HG02943 (cell line): ENCODE results near the gene ICOS.
"Not testable (repeated sequence)": the region's sequence is repeated elsewhere in the genome, so short reads cannot be mapped to it uniquely, and the experiment has no call there.

Source experiments
- ATAC-seq: cut with Tn5 transposase; IDR thresholded peaks from one replicate; pipeline ENCODE4 v1.9.1; 2021; ENCODE audit warnings: mild to moderate bottlenecking, low read depth, moderate library complexity; ENCODE audit not compliant: unreplicated experiment

Gene ICOS

GRCh38 chr2:203915256-203915655, 21.3 kb upstream of the ICOS start:
- ATAC-seq, result no peak

GRCh38 chr2:203916756-203917155, 19.8 kb upstream of the ICOS start:
- ATAC-seq, result no peak

DNA sequence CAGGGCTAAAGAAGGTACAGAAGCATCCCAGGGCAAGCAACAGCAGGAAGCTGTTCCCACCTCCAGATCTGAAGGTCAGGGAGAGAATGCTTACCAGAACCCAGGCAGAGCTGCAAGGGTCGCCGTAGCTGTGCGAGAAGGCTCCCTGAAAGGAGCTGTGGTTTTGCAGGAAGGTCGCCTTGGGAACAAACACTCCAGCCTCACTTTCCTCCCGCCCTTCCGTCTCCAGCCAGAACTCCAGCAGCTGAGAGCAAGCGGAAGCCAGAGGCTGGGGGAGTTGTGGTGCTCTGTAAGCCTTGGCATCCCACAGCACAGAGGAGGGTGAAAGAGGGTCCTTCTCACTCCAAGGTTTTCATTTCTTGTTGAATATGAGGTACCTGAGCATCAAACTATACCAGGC, 18.3 kb upstream of the ICOS start:
- ATAC-seq, result no peak

DNA sequence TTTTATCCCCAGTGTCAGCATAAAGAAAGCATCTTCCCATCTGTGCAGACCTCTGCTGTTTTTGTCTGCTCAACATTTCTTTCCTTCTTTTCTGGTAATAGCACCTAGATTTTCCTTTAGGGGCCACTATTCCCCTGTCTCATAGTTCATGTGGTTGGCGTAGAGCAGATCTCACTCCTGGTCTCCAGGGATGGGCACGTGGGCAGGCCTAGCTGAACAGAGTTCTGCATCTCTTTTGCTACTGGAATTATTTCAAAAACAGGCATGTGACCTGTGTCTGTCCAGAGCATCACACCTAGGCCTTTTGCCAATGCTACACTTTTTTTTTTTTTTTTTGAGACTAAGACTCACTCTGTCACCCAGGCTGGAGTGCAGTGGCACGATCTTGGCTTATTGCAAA, 17.7 kb upstream of the ICOS start:
- ATAC-seq, result no peak

DNA sequence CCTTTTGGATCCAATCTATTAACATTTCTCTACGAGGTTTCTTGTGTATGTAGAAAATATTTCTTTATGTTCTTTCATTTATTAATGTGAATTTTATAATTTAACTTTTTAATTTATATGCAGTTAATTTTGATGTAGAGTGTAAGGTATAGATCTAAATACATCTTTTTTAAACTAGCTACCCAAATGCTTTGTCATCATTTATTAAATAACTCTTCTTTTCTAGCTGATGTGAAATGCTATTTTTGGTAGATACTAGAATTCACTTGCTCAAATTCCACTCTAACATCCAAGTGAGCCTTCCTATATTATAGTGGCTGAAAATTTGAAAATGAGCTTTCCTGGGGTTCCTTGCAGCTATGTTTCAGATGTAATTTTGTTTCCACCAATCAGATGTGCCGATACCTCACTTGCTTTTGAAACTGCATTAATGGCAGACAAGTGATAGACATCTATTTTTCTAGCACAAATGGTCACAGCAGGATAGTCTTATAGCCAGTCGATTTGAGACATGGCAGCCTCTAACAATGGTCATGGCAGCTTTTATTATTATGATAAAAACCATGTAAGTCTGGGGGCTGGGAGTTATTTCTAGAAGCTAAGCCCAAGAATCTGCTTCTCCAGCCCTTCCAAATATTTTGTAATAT, 10.9 kb upstream of the ICOS start:
- ATAC-seq, result no peak

DNA sequence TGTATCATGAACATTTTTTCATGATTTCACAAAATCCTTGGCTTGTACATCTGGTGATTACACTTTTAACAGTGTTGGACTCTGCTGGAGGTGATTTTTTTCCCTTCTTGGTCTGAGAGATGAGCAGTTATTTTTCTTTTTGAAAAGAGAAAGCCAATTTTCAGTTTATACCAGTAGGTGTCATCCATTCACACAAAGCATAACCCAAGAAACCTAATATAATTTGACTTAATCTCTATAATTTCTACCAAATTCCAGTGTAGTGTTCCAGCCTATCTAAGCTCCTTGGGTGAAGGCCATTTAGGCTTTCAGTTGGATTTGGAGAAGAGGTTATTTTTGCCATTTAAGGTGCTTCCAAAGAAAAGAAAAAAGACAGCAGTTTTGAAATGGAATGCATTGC, 7.7 kb upstream of the ICOS start:
- no peak for ATAC-seq

DNA sequence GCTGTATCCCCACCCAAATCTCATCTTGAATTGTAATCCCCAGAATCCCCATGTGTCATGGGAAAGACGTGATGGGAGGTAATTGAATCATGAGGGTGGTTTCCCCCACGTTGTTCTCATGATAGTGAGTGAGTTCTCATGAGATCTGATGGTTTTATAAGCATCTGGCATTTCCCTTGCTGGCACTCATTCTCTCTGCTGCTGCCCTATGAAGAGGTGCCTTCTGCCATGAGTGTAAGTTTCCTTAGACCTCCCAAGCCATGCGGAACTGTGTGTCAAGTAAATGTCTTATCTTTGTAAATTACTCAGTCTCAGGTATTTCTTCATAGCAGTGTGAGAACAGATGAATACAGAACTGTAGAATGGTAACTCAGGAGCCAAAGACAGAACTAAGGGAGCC, 5.3 kb upstream of the ICOS start:
- ATAC-seq, result not testable (repeated sequence)

GRCh38 chr2:203934041-203934492, 2.5 kb upstream of the ICOS start:
- ATAC-seq, result no peak

- no peak for ATAC-seq
Measured at GRCh38 chr2:203934711-203935438, 1.7 kb upstream of the ICOS start.

DNA sequence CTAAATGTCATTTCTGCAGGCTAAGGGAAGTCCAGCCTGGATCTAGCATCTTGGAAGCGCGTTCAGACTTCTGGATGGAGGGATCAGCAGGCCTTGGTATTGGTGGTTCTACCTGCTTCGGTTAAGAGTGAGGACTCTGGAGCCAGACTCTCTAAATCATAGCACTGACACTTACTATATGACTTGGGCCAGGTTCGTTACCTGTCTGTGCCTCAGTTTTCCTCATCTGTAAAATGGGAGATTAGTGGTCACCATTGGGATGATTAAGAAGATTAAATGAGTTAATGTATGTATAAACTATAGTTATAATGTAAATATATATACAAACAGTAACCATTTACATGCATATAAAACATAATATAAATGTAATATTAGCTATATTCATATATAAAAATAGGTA, 995 bp upstream of the ICOS start:
- ATAC-seq, result no peak

GRCh38 chr2:203936949-203937348, 386 bp downstream of the ICOS start:
- no peak for ATAC-seq

GRCh38 chr2:203937788-203938187, 1.2 kb downstream of the ICOS start:
- no peak for ATAC-seq

DNA sequence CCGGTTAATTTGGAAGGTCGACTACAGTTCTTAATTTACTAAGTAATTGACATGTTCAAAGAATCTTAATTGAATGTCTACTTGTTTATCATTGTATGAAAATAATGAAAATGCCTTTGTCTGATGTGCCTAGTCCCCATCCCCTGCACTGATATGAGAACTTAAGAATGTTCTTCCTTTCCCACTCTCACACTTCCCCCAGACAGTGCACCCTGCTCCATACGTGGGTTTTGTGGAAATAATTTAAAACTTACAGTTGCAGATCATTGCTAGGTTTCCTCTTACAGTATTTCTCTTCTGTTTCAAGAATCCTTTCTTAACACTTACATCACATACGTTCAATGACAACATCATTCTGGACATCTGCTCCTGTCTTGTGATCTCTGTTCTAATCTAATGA, 3.5 kb downstream of the ICOS start:
- ATAC-seq, result no peak

DNA sequence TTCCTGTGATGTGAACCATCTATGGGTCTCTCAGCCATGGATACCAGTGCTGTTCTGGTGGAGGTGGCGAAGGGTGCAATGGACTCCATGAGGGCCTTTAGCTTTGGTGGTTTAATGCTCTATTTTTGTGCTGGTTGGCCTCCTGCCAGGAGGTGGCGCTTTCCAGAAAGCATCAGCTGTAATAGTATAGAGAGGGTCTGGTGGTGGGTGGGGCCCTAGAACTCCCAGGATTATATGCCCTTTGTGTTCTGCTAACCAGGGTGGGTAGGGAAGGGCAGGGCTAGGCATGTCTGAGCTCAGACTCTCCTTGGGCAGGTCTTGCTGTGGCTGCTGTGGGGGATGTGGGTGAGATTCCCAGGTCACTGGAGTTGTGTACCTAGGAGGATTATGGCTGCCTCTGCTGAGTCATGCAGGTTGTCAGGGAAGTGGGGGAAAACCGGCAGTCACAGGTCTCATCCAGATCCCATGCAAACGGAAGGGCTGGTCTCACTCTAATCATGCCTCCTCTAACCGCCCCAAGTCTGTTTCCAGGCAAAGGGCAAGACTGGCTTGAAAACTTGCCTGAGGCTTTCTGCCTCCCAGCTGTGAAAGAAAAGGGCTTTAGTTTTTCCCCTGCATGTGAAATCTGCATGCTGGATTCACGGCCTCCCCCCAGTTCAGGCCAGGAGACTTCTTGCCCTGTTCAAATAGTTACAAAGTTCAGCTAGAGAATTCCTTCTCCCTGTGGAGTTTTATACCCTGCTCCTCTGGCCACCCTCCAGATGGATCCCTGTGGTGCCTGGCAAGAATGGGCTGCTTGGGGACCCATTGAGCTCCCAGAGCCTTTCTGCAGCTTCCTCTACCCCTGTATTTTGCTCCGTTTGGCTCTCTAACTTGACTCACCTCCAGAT, 7.2 kb downstream of the ICOS start:
- ATAC-seq, result not testable (repeated sequence)

- ATAC-seq, result no peak
Measured at GRCh38 chr2:203948733-203949132, 12.2 kb downstream of the ICOS start.

GRCh38 chr2:203949228-203949627, 12.7 kb downstream of the ICOS start:
- ATAC-seq, result no peak

- ATAC-seq, result no peak
Measured at GRCh38 chr2:203951366-203951902, 14.9 kb downstream of the ICOS start.

DNA sequence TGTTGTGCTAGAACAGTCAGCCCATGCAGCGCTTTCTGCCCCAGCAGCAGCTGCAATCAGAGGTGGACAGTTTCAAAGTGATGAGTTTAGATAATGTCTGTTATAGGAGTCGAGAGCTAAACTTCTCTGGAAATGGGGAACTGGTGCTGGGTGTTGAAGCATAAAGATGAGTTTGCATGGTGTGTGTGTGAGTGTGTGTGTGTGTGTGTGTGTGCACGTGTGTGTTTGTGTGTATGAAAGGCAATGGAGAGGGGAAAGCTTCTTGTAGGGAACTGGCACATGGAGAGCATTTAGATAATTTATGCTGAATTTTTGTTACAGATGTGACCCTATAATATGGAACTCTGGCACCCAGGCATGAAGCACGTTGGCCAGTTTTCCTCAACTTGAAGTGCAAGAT, 22.7 kb downstream of the ICOS start:
- no peak for ATAC-seq

DNA sequence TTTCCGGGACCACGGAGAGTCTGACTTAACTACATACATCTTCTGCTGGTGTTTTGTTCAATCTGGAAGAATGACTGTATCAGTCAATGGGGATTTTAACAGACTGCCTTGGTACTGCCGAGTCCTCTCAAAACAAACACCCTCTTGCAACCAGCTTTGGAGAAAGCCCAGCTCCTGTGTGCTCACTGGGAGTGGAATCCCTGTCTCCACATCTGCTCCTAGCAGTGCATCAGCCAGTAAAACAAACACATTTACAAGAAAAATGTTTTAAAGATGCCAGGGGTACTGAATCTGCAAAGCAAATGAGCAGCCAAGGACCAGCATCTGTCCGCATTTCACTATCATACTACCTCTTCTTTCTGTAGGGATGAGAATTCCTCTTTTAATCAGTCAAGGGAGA, 23.1 kb downstream of the ICOS start:
- no peak for ATAC-seq

DNA sequence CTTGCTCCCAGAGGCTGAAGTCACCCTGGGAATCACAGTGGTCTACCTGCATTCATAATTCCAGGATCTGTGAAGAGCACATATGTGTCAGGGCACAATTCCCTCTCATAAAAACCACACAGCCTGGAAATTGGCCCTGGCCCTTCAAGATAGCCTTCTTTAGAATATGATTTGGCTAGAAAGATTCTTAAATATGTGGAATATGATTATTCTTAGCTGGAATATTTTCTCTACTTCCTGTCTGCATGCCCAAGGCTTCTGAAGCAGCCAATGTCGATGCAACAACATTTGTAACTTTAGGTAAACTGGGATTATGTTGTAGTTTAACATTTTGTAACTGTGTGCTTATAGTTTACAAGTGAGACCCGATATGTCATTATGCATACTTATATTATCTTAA, 24.2 kb downstream of the ICOS start:
- no peak for ATAC-seq

DNA sequence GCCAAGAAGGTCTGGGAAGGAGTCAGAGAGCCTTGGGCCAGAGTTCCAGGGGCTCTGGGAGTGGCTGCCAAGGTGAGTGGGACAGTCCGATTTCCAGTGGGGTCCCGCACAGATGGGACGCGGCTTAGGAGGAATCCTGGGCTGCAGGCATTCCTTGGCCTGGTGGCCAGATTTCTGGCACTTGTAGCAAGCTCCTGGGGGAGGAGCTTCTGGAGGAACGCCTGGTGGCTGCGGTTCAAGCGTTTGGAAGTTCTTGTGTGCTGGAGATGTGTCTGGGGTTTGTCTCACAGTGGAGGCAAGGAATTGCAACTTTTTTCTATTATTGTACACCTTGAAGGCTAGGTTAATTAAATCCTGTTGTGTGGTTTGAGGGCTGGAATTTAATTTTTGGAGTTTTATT, 28.6 kb downstream of the ICOS start:
- ATAC-seq, result not testable (repeated sequence)
